ENCODE data around the gene SMIM28. TPM values are rescaled to one million over a fixed set of nuclear protein-coding genes. Genes with fewer than 3 reads are reported as not detected.

The SMIM28 gene
- total and polyA plus RNA-seq, 2 donors (not counting 3 experiments of a cell fraction or from before 2014, with no cell fraction given) = not detected

DNA sequence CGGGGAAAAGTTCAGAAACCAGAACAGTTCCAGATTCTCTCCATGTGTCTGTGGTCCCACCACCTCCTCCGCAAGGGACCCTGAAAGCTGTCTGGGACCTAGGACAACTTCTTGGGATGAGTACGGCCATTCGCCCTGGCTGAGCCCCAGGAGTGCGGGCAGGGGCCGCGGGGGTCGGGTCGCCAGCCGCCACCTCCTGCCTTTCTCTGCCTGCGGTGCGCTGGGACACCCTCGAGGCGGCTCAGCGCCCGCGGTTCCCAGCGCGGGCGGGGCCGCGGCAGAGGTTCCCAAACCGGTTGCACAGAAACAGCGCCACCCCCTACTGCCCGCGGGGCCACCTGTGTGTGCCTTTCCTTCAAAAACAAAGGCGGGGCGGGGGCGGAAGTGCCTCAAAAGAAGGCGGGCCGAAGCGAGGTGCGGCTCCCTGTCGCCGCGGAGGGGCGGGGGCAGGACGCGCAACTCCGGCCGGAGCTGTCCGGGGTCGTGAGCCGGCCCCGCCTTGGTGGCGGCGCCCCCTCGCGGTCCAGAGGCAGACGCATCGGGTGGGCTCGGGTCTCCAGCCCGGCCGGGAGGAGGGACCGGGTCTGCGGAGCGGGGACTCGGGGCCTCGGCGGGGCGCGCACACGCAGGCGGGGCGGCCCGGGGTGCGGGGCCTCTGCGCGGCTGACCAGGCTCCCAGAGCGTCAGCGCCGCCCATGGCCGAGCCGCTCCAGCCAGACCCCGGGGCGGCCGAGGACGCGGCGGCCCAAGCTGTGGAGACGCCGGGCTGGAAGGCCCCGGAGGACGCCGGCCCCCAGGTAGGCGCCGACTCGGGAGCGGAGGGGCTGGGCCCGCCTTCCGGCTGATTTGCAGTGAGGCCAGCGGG is 26.3 kb downstream of the SMIM28 start, which contains the start of gene HEBP2:
TSS of gene HEBP2 (plus strand) at position 423 of the 865 bp plus-strand sequence. CDS start at position 696, 273 bp downstream.
- dilution Hi-C loops (cut with MboI; ENCODE audit: extremely low pct_ligation_motif_present, low sequenced_read_pairs) = no loop called here
- peak within 1 kb of the TSS; percentile 80 for H3K9ac ChIP-seq (replicated peaks; ENCODE audit: extremely low read depth, insufficient read depth, low read length)
- CTCF ChIA-PET = interaction anchor here (0.8 to 5.2 kb wide), 15 partner anchors 8 to 403 kb away, joined by 3 to 50 read pairs (median 3); partner anchors contain the start of gene SMIM28

More for the DNA sequence above, 26.3 kb downstream of the SMIM28 start, which contains the start of gene HEBP2:
- Histone ChIP-seq H3K36me3 (ENCODE audit: control insufficient read depth in 2 of 2, extremely low read depth in 1 of 2, insufficient read depth in 2 of 2, low read length in 2 of 2) (peaks cover 3 to 9% of the 10 kb centered on the region in 2 experiments), H3K27me3 (ENCODE audit: control insufficient read depth in 2 of 2, insufficient read depth in 2 of 2, low read length in 2 of 2) (no peaks in the 10 kb centered on the region), H3K4me1 (ENCODE audit: control insufficient read depth, extremely low read depth, insufficient read depth, low read length) (peaks cover 11% of the 10 kb centered on the region), H3K9me1 (replicated peaks; ENCODE audit: control insufficient read depth, extremely low read depth, insufficient read depth, low read length) (no peaks in the 10 kb centered on the region), H3K9me3 (replicated peaks; ENCODE audit: control insufficient read depth, insufficient read depth, low read length) (no peaks in the 10 kb centered on the region), H3K79me2 (ENCODE audit: control insufficient read depth, insufficient read depth, low read length) (peaks cover 4% of the 10 kb centered on the region), H4K20me1 (replicated peaks; ENCODE audit: control insufficient read depth, extremely low read depth, insufficient read depth, low read length) (no peaks in the 10 kb centered on the region), H2AFZ (ENCODE audit: low read depth, low read length) (peak within 1 kb of the TSS; percentile 92), H3K4me3 (replicated peaks in 1 of 3; ENCODE audit: insufficient read depth in 1 of 3, low read depth in 1 of 3, low read length in 3 of 3) (peak within 1 kb of the TSS; percentile 51 to 78 (median 76)), H3K4me2 (ENCODE audit: insufficient read depth, low read length) (peak within 1 kb of the TSS; percentile 95), H3K27ac (ENCODE audit: insufficient read depth, low read depth, low read length) (peak within 1 kb of the TSS; percentile 76)
- peak; percentile 61 for TF ChIP-seq POLR2A (IDR thresholded peaks at IDR 0.05; ENCODE audit: low read depth, low read length)
- TF ChIP-seq, protein P1, sequence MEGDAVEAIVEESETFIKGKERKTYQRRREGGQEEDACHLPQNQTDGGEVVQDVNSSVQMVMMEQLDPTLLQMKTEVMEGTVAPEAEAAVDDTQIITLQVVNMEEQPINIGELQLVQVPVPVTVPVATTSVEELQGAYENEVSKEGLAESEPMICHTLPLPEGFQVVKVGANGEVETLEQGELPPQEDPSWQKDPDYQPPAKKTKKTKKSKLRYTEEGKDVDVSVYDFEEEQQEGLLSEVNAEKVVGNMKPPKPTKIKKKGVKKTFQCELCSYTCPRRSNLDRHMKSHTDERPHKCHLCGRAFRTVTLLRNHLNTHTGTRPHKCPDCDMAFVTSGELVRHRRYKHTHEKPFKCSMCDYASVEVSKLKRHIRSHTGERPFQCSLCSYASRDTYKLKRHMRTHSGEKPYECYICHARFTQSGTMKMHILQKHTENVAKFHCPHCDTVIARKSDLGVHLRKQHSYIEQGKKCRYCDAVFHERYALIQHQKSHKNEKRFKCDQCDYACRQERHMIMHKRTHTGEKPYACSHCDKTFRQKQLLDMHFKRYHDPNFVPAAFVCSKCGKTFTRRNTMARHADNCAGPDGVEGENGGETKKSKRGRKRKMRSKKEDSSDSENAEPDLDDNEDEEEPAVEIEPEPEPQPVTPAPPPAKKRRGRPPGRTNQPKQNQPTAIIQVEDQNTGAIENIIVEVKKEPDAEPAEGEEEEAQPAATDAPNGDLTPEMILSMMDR (IDR thresholded peaks at IDR 0.05; ENCODE audit: extremely low read depth in 1 of 2, insufficient read depth in 1 of 2, low read depth in 1 of 2, low read length in 2 of 2) = peak; percentile 53 to 66
- no peak for TF ChIP-seq JUN (IDR thresholded peaks at IDR 0.05; ENCODE audit: borderline replicate concordance, insufficient read depth, insufficient read length, low read depth)
- TF ChIP-seq, protein P2, sequence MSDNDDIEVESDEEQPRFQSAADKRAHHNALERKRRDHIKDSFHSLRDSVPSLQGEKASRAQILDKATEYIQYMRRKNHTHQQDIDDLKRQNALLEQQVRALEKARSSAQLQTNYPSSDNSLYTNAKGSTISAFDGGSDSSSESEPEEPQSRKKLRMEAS (IDR thresholded peaks at IDR 0.05; ENCODE audit: insufficient read depth, insufficient read length) = no peak
- TF ChIP-seq GATA2 (IDR thresholded peaks at IDR 0.05; ENCODE audit: insufficient read depth, insufficient read length, low read depth, low read length) = no peak
- TF ChIP-seq EZH2 (IDR thresholded peaks at IDR 0.05; ENCODE audit: borderline replicate concordance, low read depth, low read length, severe bottlenecking) = no peak
- TF ChIP-seq POLR2AphosphoS5 (IDR thresholded peaks at IDR 0.05; ENCODE audit: insufficient read depth, low read depth, low read length) = peak; percentile 78
- TF ChIP-seq MYC (IDR thresholded peaks at IDR 0.05; ENCODE audit: low read depth, low read length) = no peak
- peak; percentile 19 for TF ChIP-seq FOS (IDR thresholded peaks at IDR 0.05; ENCODE audit: borderline replicate concordance, insufficient read depth, low read length)
- FAIRE-seq (peak; percentile 77), DNase-seq (ENCODE audit: low read depth, low spot score) (peak; percentile 86)
- intact Hi-C loops (cut with micrococcal nuclease) = loop anchor here (1.0 to 2.0 kb wide), 6 partner anchors 31 to 288 kb away; partner anchors contain the start of gene ARFGEF3
- BruUV-seq (replicated peaks) = no TSS peak
- POLR2A ChIA-PET = interaction anchor here (0.5 kb wide), 2 partner anchors 19 to 370 kb away, joined by 5 read pairs; partner anchors contain the start of gene CCDC28A
